Erythroblast (primary cell): Measurements from ENCODE around the gene REXO4.

ENCODE experiments used
- GATA1 ChIP-seq: IDR thresholded peaks from 2 replicates; pipeline ENCODE4 v1.6.1; 2011; ENCODE audit warnings: low read depth, mild to moderate bottlenecking, control low read depth, low read length, moderate library complexity
- POLR2A ChIP-seq: IDR thresholded peaks from 2 replicates; pipeline ENCODE4 v1.6.1; 2011; ENCODE audit warnings: mild to moderate bottlenecking, low read length

DNA sequence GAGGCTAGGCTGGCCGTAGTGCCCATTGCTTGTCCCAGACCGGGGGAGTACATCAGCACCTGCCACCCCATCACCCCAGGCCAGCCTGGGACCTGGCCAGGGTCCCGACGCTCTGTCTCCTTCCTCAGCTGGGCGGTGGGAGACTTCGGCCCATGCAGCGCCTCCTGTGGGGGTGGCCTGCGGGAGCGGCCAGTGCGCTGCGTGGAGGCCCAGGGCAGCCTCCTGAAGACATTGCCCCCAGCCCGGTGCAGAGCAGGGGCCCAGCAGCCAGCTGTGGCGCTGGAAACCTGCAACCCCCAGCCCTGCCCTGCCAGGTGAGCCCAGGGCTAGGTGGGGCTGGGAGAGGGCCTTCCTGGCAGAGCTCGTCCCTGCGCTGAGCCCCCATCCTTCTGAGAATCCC is 25.4 kb upstream of the REXO4 start:
- no peak for TF ChIP-seq POLR2A
- no peak for TF ChIP-seq GATA1
